Progenitor cell of endocrine pancreas (in vitro differentiated cells): Measurements from ENCODE around the gene PDZK1. TPM values are rescaled to one million over a fixed set of nuclear protein-coding genes. Genes with fewer than 3 reads are reported as not detected.

ENCODE experiments used
- DNase-seq: peaks from one replicate; pipeline ENCODE4 v3.0.0; 2021; ENCODE audit warnings: low spot score; ENCODE audit not compliant: unreplicated experiment
- H3K27ac Mint-ChIP-seq: 2 replicates; pipeline ENCODE4 v1.8.0; 2021; ENCODE audit warnings: mild to moderate bottlenecking, moderate library complexity, mixed read lengths
- H3K27me3 Mint-ChIP-seq: 2 replicates; pipeline ENCODE4 v1.8.0; 2021; ENCODE audit warnings: mixed read lengths
- H3K36me3 Mint-ChIP-seq: 2 replicates; pipeline ENCODE4 v1.8.0; 2022; ENCODE audit warnings: mixed read lengths; ENCODE audit not compliant: insufficient read depth
- H3K4me1 Mint-ChIP-seq: 2 replicates; pipeline ENCODE4 v1.8.0; 2021; ENCODE audit warnings: low read depth, mixed read lengths
- H3K4me3 Mint-ChIP-seq: 2 replicates; pipeline ENCODE4 v1.8.0; 2021; ENCODE audit warnings: low read depth, mild to moderate bottlenecking, moderate library complexity, mixed read lengths
- H3K9me3 Mint-ChIP-seq: 2 replicates; pipeline ENCODE4 v1.8.0; 2021; ENCODE audit warnings: low read depth, mixed read lengths
- CTCF ChIP-seq: fragments of 200-600 bp; sonication (generic); IDR thresholded peaks from one replicate; pipeline ENCODE4 v1.5.0; 2021; ENCODE audit warnings: antibody characterized with exemption, mild to moderate bottlenecking; ENCODE audit not compliant: unreplicated experiment
- total RNA-seq: library from RNA; stranded (reverse); gene quantifications from 2 replicates; pipeline ENCODE4 v1.2.1, GENCODE V29; 2021

PDZK1 gene
- total RNA-seq, 1 donor from 2014 or later = 25.0 TPM

- no peak for TF ChIP-seq CTCF
- Mint-ChIP-seq H3K27ac (no peak overlapping the region), H3K4me1 (peaks cover 8% of the 10 kb centered on the region), H3K4me3 (no peak overlapping the region), H3K27me3 (peaks cover 2% of the 10 kb centered on the region), H3K9me3 (no peaks in the 10 kb centered on the region), H3K36me3 (peaks cover 3% of the 10 kb centered on the region)
- no peak for DNase-seq
Measured at GRCh38 chr1:145696630-145696960, 10.6 kb downstream of the PDZK1 start.

- TF ChIP-seq CTCF = no peak
- Mint-ChIP-seq H3K27me3 (peaks cover 2% of the 10 kb centered on the region), H3K4me1 (peaks cover 10% of the 10 kb centered on the region), H3K9me3 (no peaks in the 10 kb centered on the region), H3K36me3 (peaks cover 3% of the 10 kb centered on the region), H3K4me3 (no peak overlapping the region), H3K27ac (no peak overlapping the region)
- no peak for DNase-seq
Measured at GRCh38 chr1:145695821-145696629, 11.1 kb downstream of the PDZK1 start.

- DNase-seq = no peak
- Mint-ChIP-seq H3K36me3 (peaks cover 3% of the 10 kb centered on the region), H3K27me3 (peaks cover 2% of the 10 kb centered on the region), H3K4me3 (no peak overlapping the region), H3K4me1 (peaks cover 12% of the 10 kb centered on the region), H3K27ac (no peak overlapping the region), H3K9me3 (no peaks in the 10 kb centered on the region)
- TF ChIP-seq CTCF = no peak
Measured at GRCh38 chr1:145692785-145693443, 14.3 kb downstream of the PDZK1 start.

GRCh38 chr1:145690587-145691558 is 16.3 kb downstream of the PDZK1 start:
- Mint-ChIP-seq H3K4me3 (no peak overlapping the region), H3K27me3 (no peaks in the 10 kb centered on the region), H3K9me3 (no peaks in the 10 kb centered on the region), H3K27ac (peak overlapping the region; percentile 8), H3K36me3 (peaks cover 1% of the 10 kb centered on the region), H3K4me1 (peaks cover 10% of the 10 kb centered on the region)
- no peak for TF ChIP-seq CTCF
- DNase-seq = no peak

GRCh38 chr1:145689922-145690321 is 17.2 kb downstream of the PDZK1 start:
- H3K4me1 Mint-ChIP-seq = peaks cover 10% of the 10 kb centered on the region
- no peak for TF ChIP-seq CTCF
- no peak for DNase-seq
- H3K4me3 Mint-ChIP-seq = no peak overlapping the region
- H3K27ac Mint-ChIP-seq = no peak overlapping the region
- peaks cover 1% of the 10 kb centered on the region for H3K36me3 Mint-ChIP-seq
- no peaks in the 10 kb centered on the region for H3K27me3 Mint-ChIP-seq
- H3K9me3 Mint-ChIP-seq = no peaks in the 10 kb centered on the region
